Measurements from ENCODE around the gene EIF2S2. TPM values are rescaled to one million over a fixed set of nuclear protein-coding genes. Genes with fewer than 3 reads are reported as not detected.

EIF2S2 gene
- total and polyA plus RNA-seq, 2 experiments from 2014 or later, result 124 to 194 TPM

GRCh38 chr20:34083137-34083536 lies 28.9 kb downstream of the EIF2S2 start:
- Mint-ChIP-seq H3K36me3 (ENCODE audit: low read depth) (peaks cover 24% of the 10 kb centered on the region), H3K4me3 (no peak overlapping the region), H3K27ac (no peak overlapping the region), H3K4me1 (no peaks in the 10 kb centered on the region), H3K9me3 (no peaks in the 10 kb centered on the region; the same call in 2 of the 3 replicates), H3K27me3 (ENCODE audit: insufficient read depth, low read depth, poor library complexity) (peaks cover 17% of the 10 kb centered on the region)
- Histone ChIP-seq H3K9me2 (ENCODE audit: insufficient read depth) (no peaks in the 10 kb centered on the region), H3K36me3 (ENCODE audit: insufficient read depth) (no peaks in the 10 kb centered on the region), H3F3A (replicated peaks; ENCODE audit: low read depth) (peaks cover 14% of the 10 kb centered on the region; the same call in 1 of the 2 replicates), H3K27me3 (ENCODE audit: insufficient read depth) (no peaks in the 10 kb centered on the region), H2AFZ (no peak overlapping the region), H4K20me1 (replicated peaks; ENCODE audit: insufficient read depth) (peaks cover 8% of the 10 kb centered on the region), H3K79me2 (replicated peaks; ENCODE audit: insufficient read depth) (no peaks in the 10 kb centered on the region), H3K4me3 (no peak overlapping the region), H3K4me1 (ENCODE audit: insufficient read depth) (no peaks in the 10 kb centered on the region), H3K27ac (ENCODE audit: low read depth) (no peak overlapping the region), H3K4me2 (no peak overlapping the region)
- ATAC-seq (no peak; the same call in 2 of the 3 replicates), DNase-seq (ENCODE audit: low spot score) (peak; percentile 17)
- TF ChIP-seq CTCF (conservative IDR thresholded peaks at IDR 0.05; ENCODE audit: low read depth in 2 of 2) (peak in 1 of 2 experiments; percentile 23; a peak in 1 of 4 replicates), POLR2AphosphoS5 (IDR thresholded peaks at IDR 0.05; ENCODE audit: low read depth) (no peak), ZNF331 (CRISPR knock-in tag; IDR thresholded peaks at IDR 0.05; ENCODE audit: low read depth) (no peak)

DNA sequence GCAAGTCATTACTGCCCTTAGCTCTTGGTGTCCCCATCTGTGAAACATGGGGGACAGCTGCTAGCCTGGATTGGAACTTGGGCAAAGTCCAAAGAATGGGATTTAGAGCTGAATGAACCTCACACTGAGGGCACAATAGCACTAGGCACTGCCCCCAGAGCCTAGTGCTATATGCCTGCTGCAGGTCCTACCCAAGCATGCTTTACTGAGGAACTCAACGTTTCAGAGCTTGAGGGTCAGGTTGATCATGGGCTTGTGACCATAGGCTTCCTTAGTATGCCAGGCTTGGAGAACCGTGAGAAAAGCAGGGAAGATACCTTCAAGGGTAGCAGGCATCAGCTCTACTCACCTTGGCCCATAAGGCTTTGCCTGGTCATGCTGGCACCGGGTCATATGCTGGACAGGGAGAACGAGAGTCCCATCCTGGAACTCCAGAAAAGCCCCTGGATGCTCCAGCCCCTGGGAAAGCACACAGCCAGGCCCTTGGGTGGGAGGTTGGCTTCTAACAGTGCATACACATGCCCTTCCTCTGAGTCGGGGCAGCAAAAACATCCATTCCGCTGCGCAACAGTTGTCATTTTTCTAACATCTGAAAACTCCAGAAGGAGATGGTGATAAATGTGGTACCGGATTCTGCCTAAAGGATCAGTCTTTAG lies 29.7 kb downstream of the EIF2S2 start:
- Histone ChIP-seq H3K4me1 (ENCODE audit: insufficient read depth) (no peaks in the 10 kb centered on the region), H3K27ac (ENCODE audit: low read depth) (no peak overlapping the region), H4K20me1 (replicated peaks; ENCODE audit: insufficient read depth) (peaks cover 4% of the 10 kb centered on the region; the same call in 1 of the 2 replicates), H3K4me2 (no peak overlapping the region), H3K9me2 (ENCODE audit: insufficient read depth) (no peaks in the 10 kb centered on the region), H3K79me2 (replicated peaks; ENCODE audit: insufficient read depth) (no peaks in the 10 kb centered on the region), H3K27me3 (ENCODE audit: insufficient read depth) (no peaks in the 10 kb centered on the region), H2AFZ (no peak overlapping the region), H3K4me3 (no peak overlapping the region), H3F3A (replicated peaks; ENCODE audit: low read depth) (peaks cover 14% of the 10 kb centered on the region; the same call in 1 of the 2 replicates), H3K36me3 (ENCODE audit: insufficient read depth) (no peaks in the 10 kb centered on the region)
- no peak overlapping the region for H3K4me3 Mint-ChIP-seq
- no peaks in the 10 kb centered on the region for H3K4me1 Mint-ChIP-seq
- peaks cover 18% of the 10 kb centered on the region for H3K36me3 Mint-ChIP-seq (ENCODE audit: low read depth)
- H3K27ac Mint-ChIP-seq, result no peak overlapping the region
- H3K27me3 Mint-ChIP-seq (ENCODE audit: insufficient read depth, low read depth, poor library complexity), result peaks cover 12% of the 10 kb centered on the region
- no peaks in the 10 kb centered on the region; the same call in 2 of the 3 replicates for H3K9me3 Mint-ChIP-seq
- no peak for ATAC-seq
- DNase-seq (ENCODE audit: low spot score), result no peak
- TF ChIP-seq, protein P1, sequence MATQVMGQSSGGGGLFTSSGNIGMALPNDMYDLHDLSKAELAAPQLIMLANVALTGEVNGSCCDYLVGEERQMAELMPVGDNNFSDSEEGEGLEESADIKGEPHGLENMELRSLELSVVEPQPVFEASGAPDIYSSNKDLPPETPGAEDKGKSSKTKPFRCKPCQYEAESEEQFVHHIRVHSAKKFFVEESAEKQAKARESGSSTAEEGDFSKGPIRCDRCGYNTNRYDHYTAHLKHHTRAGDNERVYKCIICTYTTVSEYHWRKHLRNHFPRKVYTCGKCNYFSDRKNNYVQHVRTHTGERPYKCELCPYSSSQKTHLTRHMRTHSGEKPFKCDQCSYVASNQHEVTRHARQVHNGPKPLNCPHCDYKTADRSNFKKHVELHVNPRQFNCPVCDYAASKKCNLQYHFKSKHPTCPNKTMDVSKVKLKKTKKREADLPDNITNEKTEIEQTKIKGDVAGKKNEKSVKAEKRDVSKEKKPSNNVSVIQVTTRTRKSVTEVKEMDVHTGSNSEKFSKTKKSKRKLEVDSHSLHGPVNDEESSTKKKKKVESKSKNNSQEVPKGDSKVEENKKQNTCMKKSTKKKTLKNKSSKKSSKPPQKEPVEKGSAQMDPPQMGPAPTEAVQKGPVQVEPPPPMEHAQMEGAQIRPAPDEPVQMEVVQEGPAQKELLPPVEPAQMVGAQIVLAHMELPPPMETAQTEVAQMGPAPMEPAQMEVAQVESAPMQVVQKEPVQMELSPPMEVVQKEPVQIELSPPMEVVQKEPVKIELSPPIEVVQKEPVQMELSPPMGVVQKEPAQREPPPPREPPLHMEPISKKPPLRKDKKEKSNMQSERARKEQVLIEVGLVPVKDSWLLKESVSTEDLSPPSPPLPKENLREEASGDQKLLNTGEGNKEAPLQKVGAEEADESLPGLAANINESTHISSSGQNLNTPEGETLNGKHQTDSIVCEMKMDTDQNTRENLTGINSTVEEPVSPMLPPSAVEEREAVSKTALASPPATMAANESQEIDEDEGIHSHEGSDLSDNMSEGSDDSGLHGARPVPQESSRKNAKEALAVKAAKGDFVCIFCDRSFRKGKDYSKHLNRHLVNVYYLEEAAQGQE (IDR thresholded peaks at IDR 0.05; ENCODE audit: unreplicated experiment), result no peak
- no peak for TF ChIP-seq POLR2AphosphoS5 (IDR thresholded peaks at IDR 0.05; ENCODE audit: low read depth)
- TF ChIP-seq NANOG (IDR thresholded peaks at IDR 0.05; ENCODE audit: borderline replicate concordance), result no peak
- no peak for TF ChIP-seq ETS1 (IDR thresholded peaks at IDR 0.05)
- no peak for TF ChIP-seq EZH2phosphoT487 (IDR thresholded peaks at IDR 0.05; ENCODE audit: unreplicated experiment)
- no peak for TF ChIP-seq CREB1 (CRISPR knock-in tag; IDR thresholded peaks at IDR 0.05; ENCODE audit: low read depth)
- no peak for TF ChIP-seq ZNF114 (CRISPR knock-in tag; IDR thresholded peaks at IDR 0.05)
